DND-41 (cell line): ENCODE data around the gene TUBGCP3.

ENCODE experiments used
- ATAC-seq: fragments of 200-7000 bp; cut with Tn5 transposase; 3 replicates; pipeline ENCODE4 v1.9.1; 2021; ENCODE audit warnings: low read depth; ENCODE audit not compliant: insufficient read depth
- DNase-seq: peaks from one replicate; pipeline ENCODE4 v3.0.0-alpha.2; 2020
- H2AFZ ChIP-seq: 2 replicates; pipeline ENCODE4 v1.6.0; 2012; ENCODE audit warnings: low read depth, low read length
- H3K27ac ChIP-seq: 2 replicates; pipeline ENCODE4 v1.5.1; 2012; ENCODE audit warnings: low read length, inconsistent platforms
- H3K27me3 ChIP-seq: fragments of 200-600 bp; sonication (generic); 2 replicates; pipeline ENCODE4 v1.6.0; 2012; ENCODE audit warnings: low read length, mild to moderate bottlenecking, inconsistent platforms; ENCODE audit not compliant: insufficient read depth, poor library complexity
- H3K36me3 ChIP-seq: 2 replicates; pipeline ENCODE4 v1.5.1; 2012; ENCODE audit warnings: low read length, inconsistent platforms; ENCODE audit not compliant: insufficient read depth
- H3K4me1 ChIP-seq: 2 replicates; pipeline ENCODE4 v1.5.1; 2012; ENCODE audit warnings: mild to moderate bottlenecking, low read length; ENCODE audit not compliant: insufficient read depth
- H3K4me2 ChIP-seq: 2 replicates; pipeline ENCODE4 v1.6.0; 2012; ENCODE audit warnings: mild to moderate bottlenecking, moderate library complexity, low read length, inconsistent platforms; ENCODE audit not compliant: insufficient read depth
- H3K4me3 ChIP-seq, 2 experiments: fragments of 200-600 bp in 1 of 2; shearing (Covaris generic) in 1 of 2; 2 replicates each; pipeline ENCODE4 v1.5.1; 2012 to 2016; ENCODE audit warnings: inconsistent platforms in 2 of 2, low read length in 2 of 2, mild to moderate bottlenecking in 2 of 2, low read depth in 1 of 2, moderate library complexity in 1 of 2
- H3K79me2 ChIP-seq: 2 replicates; pipeline ENCODE4 v1.6.0; 2012; ENCODE audit warnings: low read length, inconsistent platforms; ENCODE audit not compliant: insufficient read depth
- H3K9ac ChIP-seq: 2 replicates; pipeline ENCODE4 v1.6.0; 2012; ENCODE audit warnings: low read depth, mild to moderate bottlenecking, inconsistent platforms, low read length, moderate library complexity
- H3K9me3 ChIP-seq: 2 replicates; pipeline ENCODE4 v1.5.1; 2012; ENCODE audit warnings: low read length, moderate library complexity, mild to moderate bottlenecking, inconsistent platforms; ENCODE audit not compliant: insufficient read depth, severe bottlenecking
- H4K20me1 ChIP-seq: 2 replicates; pipeline ENCODE4 v1.6.0; 2012; ENCODE audit warnings: low read length; ENCODE audit not compliant: insufficient read depth
- EZH2 ChIP-seq: IDR thresholded peaks from 3 replicates; pipeline ENCODE4 v1.6.1; 2012; ENCODE audit warnings: borderline replicate concordance, low read depth, mild to moderate bottlenecking, moderate library complexity, low read length, inconsistent platforms; ENCODE audit not compliant: severe bottlenecking
- TF ChIP-seq, protein P1 (sequence below): IDR thresholded peaks from 2 replicates; pipeline ENCODE4 v1.5.1; 2012; ENCODE audit warnings: borderline replicate concordance, low read length, moderate library complexity, mild to moderate bottlenecking; ENCODE audit not compliant: poor library complexity, severe bottlenecking; ENCODE audit errors: extremely low read depth

The TUBGCP3 gene

GRCh38 chr13:112519517-112520060 lies 68.4 kb downstream of the TUBGCP3 start:
- H4K20me1 ChIP-seq, result peaks cover 9% of the 10 kb centered on the region; the same call in 1 of the 2 replicates
- no peak overlapping the region for H3K27ac ChIP-seq
- no peaks in the 10 kb centered on the region for H3K9me3 ChIP-seq
- H3K4me3 ChIP-seq, result no peak overlapping the region
- no peak for DNase-seq
- H3K9ac ChIP-seq, result no peak overlapping the region
- peaks cover 87% of the 10 kb centered on the region for H3K36me3 ChIP-seq
- no peak overlapping the region for H3K4me2 ChIP-seq
- ATAC-seq, result no peak
- H3K4me1 ChIP-seq, result no peaks in the 10 kb centered on the region
- H3K79me2 ChIP-seq, result no peaks in the 10 kb centered on the region
- TF ChIP-seq EZH2, result no peak
- TF ChIP-seq, protein P1, sequence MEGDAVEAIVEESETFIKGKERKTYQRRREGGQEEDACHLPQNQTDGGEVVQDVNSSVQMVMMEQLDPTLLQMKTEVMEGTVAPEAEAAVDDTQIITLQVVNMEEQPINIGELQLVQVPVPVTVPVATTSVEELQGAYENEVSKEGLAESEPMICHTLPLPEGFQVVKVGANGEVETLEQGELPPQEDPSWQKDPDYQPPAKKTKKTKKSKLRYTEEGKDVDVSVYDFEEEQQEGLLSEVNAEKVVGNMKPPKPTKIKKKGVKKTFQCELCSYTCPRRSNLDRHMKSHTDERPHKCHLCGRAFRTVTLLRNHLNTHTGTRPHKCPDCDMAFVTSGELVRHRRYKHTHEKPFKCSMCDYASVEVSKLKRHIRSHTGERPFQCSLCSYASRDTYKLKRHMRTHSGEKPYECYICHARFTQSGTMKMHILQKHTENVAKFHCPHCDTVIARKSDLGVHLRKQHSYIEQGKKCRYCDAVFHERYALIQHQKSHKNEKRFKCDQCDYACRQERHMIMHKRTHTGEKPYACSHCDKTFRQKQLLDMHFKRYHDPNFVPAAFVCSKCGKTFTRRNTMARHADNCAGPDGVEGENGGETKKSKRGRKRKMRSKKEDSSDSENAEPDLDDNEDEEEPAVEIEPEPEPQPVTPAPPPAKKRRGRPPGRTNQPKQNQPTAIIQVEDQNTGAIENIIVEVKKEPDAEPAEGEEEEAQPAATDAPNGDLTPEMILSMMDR, result no peak
- no peaks in the 10 kb centered on the region for H3K27me3 ChIP-seq
- no peak overlapping the region for H2AFZ ChIP-seq

DNA sequence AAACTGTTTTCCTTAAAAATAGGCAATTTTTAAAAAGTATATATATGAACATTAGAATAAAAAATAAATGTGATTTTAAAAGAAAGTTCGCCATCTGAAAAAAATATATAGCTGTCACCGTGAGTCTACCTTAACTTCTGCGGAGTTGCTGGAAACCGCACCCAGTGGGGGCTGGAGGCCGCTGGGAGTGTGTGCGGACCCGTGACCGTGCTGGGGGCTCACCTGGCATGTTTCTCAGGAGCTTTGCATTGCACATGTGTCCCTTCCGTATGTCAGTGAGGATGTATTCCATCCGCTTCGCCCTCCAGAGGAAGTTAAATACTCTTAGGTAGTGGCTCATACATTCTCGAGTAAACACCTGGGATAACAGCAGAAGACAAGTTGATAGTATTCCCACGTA lies 71.7 kb downstream of the TUBGCP3 start:
- no peaks in the 10 kb centered on the region for H3K79me2 ChIP-seq
- TF ChIP-seq, protein P1, result no peak
- no peak for TF ChIP-seq EZH2
- peaks cover 4% of the 10 kb centered on the region; the same call in 1 of the 2 replicates for H4K20me1 ChIP-seq
- no peak for ATAC-seq
- H3K4me1 ChIP-seq, result no peaks in the 10 kb centered on the region
- no peaks in the 10 kb centered on the region for H3K9me3 ChIP-seq
- no peak overlapping the region for H3K27ac ChIP-seq
- H3K9ac ChIP-seq, result no peak overlapping the region
- peaks cover 84% of the 10 kb centered on the region for H3K36me3 ChIP-seq
- no peaks in the 10 kb centered on the region for H3K27me3 ChIP-seq
- no peak for DNase-seq
- H3K4me3 ChIP-seq, result no peak overlapping the region
- no peak overlapping the region for H3K4me2 ChIP-seq
- no peak overlapping the region for H2AFZ ChIP-seq

GRCh38 chr13:112513761-112514160 lies 74.2 kb downstream of the TUBGCP3 start:
- Histone ChIP-seq H3K9ac (no peak overlapping the region), H4K20me1 (peaks cover 11% of the 10 kb centered on the region; the same call in 1 of the 2 replicates), H3K4me2 (no peak overlapping the region), H3K27ac (no peak overlapping the region), H2AFZ (no peak overlapping the region), H3K36me3 (peaks cover 86% of the 10 kb centered on the region), H3K79me2 (no peaks in the 10 kb centered on the region), H3K4me1 (no peaks in the 10 kb centered on the region), H3K9me3 (no peaks in the 10 kb centered on the region), H3K4me3 (no peak overlapping the region), H3K27me3 (no peaks in the 10 kb centered on the region)
- no peak for DNase-seq
- no peak for TF ChIP-seq EZH2
- TF ChIP-seq, protein P1, result no peak
- no peak for ATAC-seq
